HCT116 (cell line): ENCODE results near the gene ZDHHC14. TPM values are rescaled to one million over a fixed set of nuclear protein-coding genes. Genes with fewer than 3 reads are reported as not detected.

ENCODE experiments used
- ATAC-seq: fragments of 200-7000 bp; cut with Tn5 transposase; 2 replicates; pipeline ENCODE4 v1.9.1; 2020; ENCODE audit warnings: mild to moderate bottlenecking, moderate library complexity
- BruUV-seq: library from RNA; stranded (reverse); fragments of 400-500 nt; replicated peaks from 2 replicates; lab custom pipeline; 2021; lab: Mats Ljungman, UMichigan
- CTCF ChIA-PET: fragments of 300-600 bp; sonication (Branson Sonifier 250); formaldehyde crosslinking; loops from one replicate; lab custom pipeline; 2021; ENCODE audit warnings: antibody characterized with exemption; lab: Charles Lee
- POLR2A ChIA-PET: fragments of 300-600, 350-600 bp; sonication (Branson Sonifier 250); formaldehyde crosslinking; loops from one replicate; lab custom pipeline; 2021; ENCODE audit warnings: antibody characterized with exemption; lab: Charles Lee
- RAD21 ChIA-PET, 2 experiments: fragments of 300-600 bp; sonication (Branson Sonifier 250); formaldehyde crosslinking; loops; one replicate each; lab custom pipeline; 2023; ENCODE audit warnings: low total read pairs in 2 of 2; ENCODE audit not compliant: uncharacterized antibody in 2 of 2, unreplicated experiment in 2 of 2, low non-redundant PET in 1 of 2; lab: Charles Lee
- DNase-seq: peaks from one replicate; pipeline ENCODE4 v3.0.0-alpha.2; 2010; ENCODE audit warnings: low read depth, low spot score
- H2AFZ ChIP-seq: fragments of 200-600 bp; shearing (Covaris generic), sonication (generic); 2 replicates; pipeline ENCODE4 v1.6.1; 2017; ENCODE audit warnings: low read depth, mixed run types, mixed read lengths, antibody characterized with exemption, low read length; ENCODE audit not compliant: poor library complexity, severe bottlenecking
- H3K27ac ChIP-seq: 2 replicates; pipeline ENCODE4 v1.5.1; 2012; ENCODE audit warnings: low read depth, low read length
- H3K27me3 ChIP-seq: fragments of 200-600 bp; sonication (generic); 2 replicates; pipeline ENCODE4 v1.6.1; 2016; ENCODE audit warnings: mixed run types, low read length, mixed read lengths; ENCODE audit not compliant: insufficient read depth
- H3K36me3 ChIP-seq, 2 experiments: fragments of 200-500 bp in 1 of 2; fragments of 200-600 bp in 1 of 2; sonication (Bioruptor generic) in 1 of 2; sonication (generic) in 1 of 2; 2 replicates each; pipeline versions ENCODE4 v1.5.1 to v1.6.1; 2014 to 2016; ENCODE audit warnings: low read length in 2 of 2, inconsistent platforms in 1 of 2, mixed read lengths in 1 of 2, mixed run types in 1 of 2; ENCODE audit not compliant: insufficient read depth in 2 of 2, control insufficient read depth in 1 of 2
- H3K4me1 ChIP-seq, 2 experiments: fragments of 200-600 bp in 1 of 2; sonication (generic) in 1 of 2; 2 replicates each; pipeline versions ENCODE4 v1.5.1 to v1.6.1; 2012 to 2017; ENCODE audit warnings: low read length in 2 of 2, inconsistent platforms in 1 of 2, mild to moderate bottlenecking in 1 of 2, mixed read lengths in 1 of 2, mixed run types in 1 of 2, moderate library complexity in 1 of 2; ENCODE audit not compliant: insufficient read depth in 2 of 2, control insufficient read depth in 1 of 2
- H3K4me2 ChIP-seq: fragments of 200-600 bp; sonication (generic); 2 replicates; pipeline ENCODE4 v1.6.1; 2017; ENCODE audit warnings: mixed run types, low read length, mixed read lengths
- H3K4me3 ChIP-seq, 2 experiments: fragments of 200-600 bp in 1 of 2; sonication (generic) in 1 of 2; replicated peaks in 1 of 2; 2 replicates each; pipeline ENCODE4 v1.5.1; 2011 to 2016; ENCODE audit warnings: low read length in 2 of 2, control low read depth in 1 of 2, low read depth in 1 of 2, mild to moderate bottlenecking in 1 of 2, mixed read lengths in 1 of 2, mixed run types in 1 of 2
- H3K79me2 ChIP-seq: fragments of 200-600 bp; sonication (generic); 2 replicates; pipeline ENCODE4 v1.6.1; 2017; ENCODE audit warnings: mild to moderate bottlenecking, mixed run types, low read length, moderate library complexity, mixed read lengths; ENCODE audit not compliant: insufficient read depth
- H3K9ac ChIP-seq: fragments of 200-600 bp; sonication (generic); 2 replicates; pipeline ENCODE4 v1.6.1; 2016; ENCODE audit warnings: low read length, mixed read lengths
- H3K9me2 ChIP-seq: fragments of 200-600 bp; sonication (generic), shearing (Covaris generic); 2 replicates; pipeline ENCODE4 v1.6.1; 2017; ENCODE audit warnings: mixed run types, mild to moderate bottlenecking, moderate library complexity; ENCODE audit not compliant: insufficient read depth
- H3K9me3 ChIP-seq, 2 experiments: fragments of 200-500 bp in 1 of 2; fragments of 200-600 bp in 1 of 2; sonication (Bioruptor generic) in 1 of 2; sonication (generic) in 1 of 2; 2 replicates each; pipeline ENCODE4 v1.6.1; 2014 to 2017; ENCODE audit warnings: low read length in 2 of 2, mixed read lengths in 2 of 2, inconsistent platforms in 1 of 2, low read depth in 1 of 2, mild to moderate bottlenecking in 1 of 2, mixed run types in 1 of 2, moderate library complexity in 1 of 2; ENCODE audit not compliant: control insufficient read depth in 1 of 2, insufficient read depth in 1 of 2
- H4K20me1 ChIP-seq: fragments of 200-600 bp; sonication (generic), shearing (Covaris generic); 2 replicates; pipeline ENCODE4 v1.6.1; 2017; ENCODE audit warnings: mixed run types, mild to moderate bottlenecking, moderate library complexity; ENCODE audit not compliant: insufficient read depth
- CTCF ChIP-seq, 3 experiments: fragments of 200-600 bp in 1 of 3; sonication (generic) in 1 of 3; IDR thresholded peaks in 2 of 3; conservative IDR thresholded peaks in 1 of 3; 2 replicates each; pipeline ENCODE4 v1.5.1; 2012 to 2017; ENCODE audit warnings: low read depth in 2 of 3, low read length in 2 of 3, antibody characterized with exemption in 1 of 3, borderline replicate concordance in 1 of 3, control low read depth in 1 of 3, mild to moderate bottlenecking in 1 of 3, mixed read lengths in 1 of 3, mixed run types in 1 of 3, moderate library complexity in 1 of 3; ENCODE audit not compliant: insufficient read depth in 1 of 3
- EGR1 ChIP-seq: IDR thresholded peaks from 2 replicates; pipeline ENCODE4 v1.6.1; 2012; ENCODE audit warnings: low read depth
- ELF1 ChIP-seq: IDR thresholded peaks from 2 replicates; pipeline ENCODE4 v1.6.1; 2012; ENCODE audit warnings: low read depth, borderline replicate concordance
- EZH2 ChIP-seq: fragments of 200-600 bp; sonication (generic); IDR thresholded peaks from 2 replicates; pipeline ENCODE4 v1.6.1; 2017; ENCODE audit warnings: antibody characterized with exemption, mixed run types
- EZH2phosphoT487 ChIP-seq: fragments of 200-600 bp; IDR thresholded peaks from 2 replicates; pipeline ENCODE4 v1.6.1; 2018; ENCODE audit warnings: antibody characterized with exemption, borderline replicate concordance
- FOSL1 ChIP-seq: IDR thresholded peaks from 2 replicates; pipeline ENCODE4 v1.6.1; 2012; ENCODE audit warnings: low read depth
- JUND ChIP-seq: IDR thresholded peaks from 2 replicates; pipeline ENCODE4 v1.6.1; 2012
- MAX ChIP-seq: IDR thresholded peaks from 2 replicates; pipeline ENCODE4 v1.6.1; 2012
- POLR2A ChIP-seq: IDR thresholded peaks from 2 replicates; pipeline ENCODE4 v1.7.0; 2011; ENCODE audit warnings: borderline replicate concordance; ENCODE audit not compliant: insufficient read depth, insufficient read length; ENCODE audit errors: extremely low read depth
- POLR2AphosphoS5 ChIP-seq: IDR thresholded peaks from 2 replicates; pipeline ENCODE4 v1.6.1; 2011; ENCODE audit warnings: mild to moderate bottlenecking, low read depth, low read length, moderate library complexity
- RAD21 ChIP-seq: IDR thresholded peaks from 2 replicates; pipeline ENCODE4 v1.6.1; 2012; ENCODE audit warnings: low read depth, mild to moderate bottlenecking
- SIN3A ChIP-seq: IDR thresholded peaks from 2 replicates; pipeline ENCODE4 v1.6.1; 2012; ENCODE audit warnings: low read depth
- SP1 ChIP-seq: IDR thresholded peaks from 2 replicates; pipeline ENCODE4 v1.6.1; 2012; ENCODE audit warnings: low read depth
- SRF ChIP-seq: IDR thresholded peaks from 2 replicates; pipeline ENCODE4 v1.6.1; 2012; ENCODE audit warnings: low read depth
- YY1 ChIP-seq: IDR thresholded peaks from 2 replicates; pipeline ENCODE4 v1.6.1; 2011; ENCODE audit warnings: low read length, low read depth, moderate library complexity, mild to moderate bottlenecking; ENCODE audit not compliant: insufficient replicate concordance; ENCODE audit errors: extremely low read depth
- ZFX ChIP-seq: fragments of 450-650 bp; IDR thresholded peaks from 2 replicates; pipeline ENCODE4 v1.6.1; 2017
- ZNF274 ChIP-seq: fragments of 200-500 bp; sonication (Bioruptor generic); IDR thresholded peaks from 2 replicates; pipeline ENCODE4 v1.6.1; 2014; ENCODE audit warnings: mild to moderate bottlenecking, low read depth, low read length, inconsistent platforms
- intact Hi-C: fragments of 100-400 bp; cut with micrococcal nuclease; formaldehyde crosslinking; loops from 2 replicates; pipeline ENCODE4 v1.10.0; 2022
- total RNA-seq: library from RNA; stranded (reverse); gene quantifications from one replicate; pipeline ENCODE4 v1.2.1, GENCODE V29; 2021; ENCODE audit not compliant: unreplicated experiment

ZDHHC14 gene
- total RNA-seq, 1 experiment from 2014 or later = 5.3 TPM

- Histone ChIP-seq H3K9ac (no peak overlapping the region), H3K4me3 (no peak overlapping the region), H3K27ac (no peak overlapping the region), H3K9me3 (no peaks in the 10 kb centered on the region), H3K4me2 (no peak overlapping the region), H3K36me3 (no peaks in the 10 kb centered on the region), H4K20me1 (no peaks in the 10 kb centered on the region), H3K79me2 (no peaks in the 10 kb centered on the region), H3K4me1 (peaks cover 7 to 9% of the 10 kb centered on the region in 2 experiments; a peak in 3 of 4 replicates), H3K27me3 (no peaks in the 10 kb centered on the region), H2AFZ (no peak overlapping the region), H3K9me2 (no peaks in the 10 kb centered on the region)
- no peak for DNase-seq
- intact Hi-C loops = loop anchor here (10.0 kb wide), 2 partner anchors 297 to 427 kb away; no protein-coding TSS in a partner anchor
- BruUV-seq = no TSS peak
- ChIA-PET POLR2A (no interaction called here), RAD21 (no interaction called here), CTCF (interaction anchor here (1.3 kb wide), 1 partner anchor 226 kb away, joined by 4 read pairs; no protein-coding TSS in a partner anchor)
- no peak for ATAC-seq
- TF ChIP-seq ZNF274 = no peak
Measured at GRCh38 chr6:157647261-157647915, 266.4 kb downstream of the ZDHHC14 start.

GRCh38 chr6:157648561-157648960, 267.6 kb downstream of the ZDHHC14 start:
- Histone ChIP-seq H3K27ac (peak overlapping the region; percentile 25; the same call in 1 of the 2 replicates), H3K27me3 (no peaks in the 10 kb centered on the region), H3K4me1 (peaks cover 7 to 9% of the 10 kb centered on the region in 2 experiments; a peak in 3 of 4 replicates), H3K36me3 (no peaks in the 10 kb centered on the region), H3K4me3 (no peak overlapping the region), H3K9me2 (no peaks in the 10 kb centered on the region), H4K20me1 (no peaks in the 10 kb centered on the region), H3K4me2 (no peak overlapping the region), H3K9me3 (no peaks in the 10 kb centered on the region), H3K79me2 (no peaks in the 10 kb centered on the region), H2AFZ (no peak overlapping the region), H3K9ac (no peak overlapping the region)
- ATAC-seq (peak; percentile 29; the same call in 1 of the 2 replicates), DNase-seq (peak; percentile 7)
- CTCF ChIA-PET = interaction anchor here (0.7 kb wide), 1 partner anchor 35 kb away, joined by 4 read pairs; no protein-coding TSS in a partner anchor
- no TSS peak for BruUV-seq
- RAD21 ChIA-PET = no interaction called here
- intact Hi-C loops = loop anchor here (10.0 kb wide), 2 partner anchors 296 to 426 kb away; no protein-coding TSS in a partner anchor
- POLR2A ChIA-PET = no interaction called here
- no peak for TF ChIP-seq SRF
- no peak for TF ChIP-seq EZH2
- no peak for TF ChIP-seq MAX
- TF ChIP-seq SP1 = no peak
- TF ChIP-seq ZNF274 = no peak
- TF ChIP-seq FOSL1 = no peak
- no peak for TF ChIP-seq CTCF (IDR thresholded peaks at IDR 0.05 in 2 of 3, conservative IDR thresholded peaks at IDR 0.05 in 1 of 3; ENCODE audit: borderline replicate concordance in 1 of 3, insufficient read depth in 1 of 3, low read depth in 2 of 3, low read length in 2 of 3)
- no peak for TF ChIP-seq SIN3A
- no peak for TF ChIP-seq POLR2AphosphoS5
- TF ChIP-seq JUND = no peak
- TF ChIP-seq EZH2phosphoT487 = no peak
- no peak for TF ChIP-seq YY1
- no peak for TF ChIP-seq RAD21
- no peak for TF ChIP-seq POLR2A
- no peak for TF ChIP-seq EGR1
- no peak for TF ChIP-seq ELF1
- TF ChIP-seq ZFX = no peak
